Measurements from ENCODE around the gene ATP6V1F. TPM values are rescaled to one million over a fixed set of nuclear protein-coding genes. Genes with fewer than 3 reads are reported as not detected.

Gene ATP6V1F
- total RNA-seq, 5 donors from 2014 or later (not counting 1 experiment from before 2014, with no cell fraction given) = 62.6 to 78.1 (median 75.5) TPM

GRCh38 chr7:128838981-128839731, 23.5 kb upstream of the ATP6V1F start:
- H3K36me3 ChIP-seq (ENCODE audit: control insufficient read depth in 2 of 2, extremely low read depth in 1 of 2, insufficient read depth in 1 of 2, low read length in 1 of 2) = no peaks in the 10 kb centered on the region
- Mint-ChIP-seq H3K4me3 (no peak overlapping the region), H3K36me3 (no peaks in the 10 kb centered on the region), H3K27ac (no peak overlapping the region), H3K4me1 (peaks cover 0 to 1% (median 0%) of the 10 kb centered on the region in 3 donors), H3K27me3 (no peaks in the 10 kb centered on the region), H3K9me3 (no peaks in the 10 kb centered on the region)
- H3K9me3 ChIP-seq = no peaks in the 10 kb centered on the region
- DNase-seq (no peak), ATAC-seq (replicated peaks in 1 of 4) (no peak)
- CTCF ChIA-PET = no interaction called here
- POLR2A ChIA-PET = no interaction called here
- no peak overlapping the region for H3K4me3 ChIP-seq (ENCODE audit: control insufficient read depth in 1 of 2, extremely low read depth in 1 of 2, low read length in 1 of 2)
- H3K27me3 ChIP-seq (replicated peaks in 1 of 2; ENCODE audit: control insufficient read depth in 2 of 2, extremely low read depth in 1 of 2, insufficient read depth in 2 of 2, low read length in 1 of 2) = peaks cover 0 to 12% of the 10 kb centered on the region in 2 experiments
- no peak overlapping the region for H3K27ac ChIP-seq (ENCODE audit: low read length)
- 87% methylated on average over 15 of the region's 17 CpGs for WGBS (ENCODE audit: insufficient coverage)
- H3K4me1 ChIP-seq (ENCODE audit: control insufficient read depth in 1 of 2, extremely low read depth in 1 of 2, insufficient read depth in 2 of 2, low read length in 2 of 2) = peaks cover 0 to 6% of the 10 kb centered on the region in 2 experiments

GRCh38 chr7:128839751-128840177, 22.9 kb upstream of the ATP6V1F start:
- DNase-seq (no peak), ATAC-seq (replicated peaks in 1 of 4) (no peak)
- Mint-ChIP-seq H3K27ac (no peak overlapping the region), H3K4me3 (no peak overlapping the region), H3K36me3 (no peaks in the 10 kb centered on the region), H3K9me3 (no peaks in the 10 kb centered on the region), H3K27me3 (no peaks in the 10 kb centered on the region), H3K4me1 (peaks cover 0 to 1% (median 0%) of the 10 kb centered on the region in 3 donors)
- POLR2A ChIA-PET = no interaction called here
- H3K27ac ChIP-seq (ENCODE audit: low read length) = no peak overlapping the region
- H3K9me3 ChIP-seq = no peaks in the 10 kb centered on the region
- H3K36me3 ChIP-seq (ENCODE audit: control insufficient read depth in 2 of 2, extremely low read depth in 1 of 2, insufficient read depth in 1 of 2, low read length in 1 of 2) = no peaks in the 10 kb centered on the region
- whole genome bisulfite sequencing (ENCODE audit: insufficient coverage) = 82% methylated on average over 10 of the region's 13 CpGs
- H3K4me3 ChIP-seq (ENCODE audit: control insufficient read depth in 1 of 2, extremely low read depth in 1 of 2, low read length in 1 of 2) = no peak overlapping the region
- CTCF ChIA-PET = no interaction called here
- peaks cover 0 to 6% of the 10 kb centered on the region in 2 experiments for H3K4me1 ChIP-seq (ENCODE audit: control insufficient read depth in 1 of 2, extremely low read depth in 1 of 2, insufficient read depth in 2 of 2, low read length in 2 of 2)
- H3K27me3 ChIP-seq (replicated peaks in 1 of 2; ENCODE audit: control insufficient read depth in 2 of 2, extremely low read depth in 1 of 2, insufficient read depth in 2 of 2, low read length in 1 of 2) = peaks cover 0 to 12% of the 10 kb centered on the region in 2 experiments

GRCh38 chr7:128840326-128841170, 22.1 kb upstream of the ATP6V1F start:
- Mint-ChIP-seq H3K27me3 (no peaks in the 10 kb centered on the region), H3K4me1 (peaks cover 0 to 1% (median 0%) of the 10 kb centered on the region in 3 donors), H3K36me3 (no peaks in the 10 kb centered on the region), H3K9me3 (no peaks in the 10 kb centered on the region), H3K4me3 (no peak overlapping the region), H3K27ac (no peak overlapping the region)
- 82% methylated on average over 16 of the region's 23 CpGs for WGBS (ENCODE audit: insufficient coverage)
- DNase-seq (no peak), ATAC-seq (replicated peaks in 1 of 4) (no peak)
- no peaks in the 10 kb centered on the region for H3K9me3 ChIP-seq
- no peaks in the 10 kb centered on the region for H3K36me3 ChIP-seq (ENCODE audit: control insufficient read depth in 2 of 2, extremely low read depth in 1 of 2, insufficient read depth in 1 of 2, low read length in 1 of 2)
- ChIA-PET POLR2A (no interaction called here), CTCF (interaction anchor here in 1 of 2 donors (0.6 to 1.0 kb wide), 3 partner anchors 9 to 870 kb away, joined by 3 to 7 read pairs (median 5); no protein-coding TSS in a partner anchor)
- peaks cover 0 to 6% of the 10 kb centered on the region in 2 experiments for H3K4me1 ChIP-seq (ENCODE audit: control insufficient read depth in 1 of 2, extremely low read depth in 1 of 2, insufficient read depth in 2 of 2, low read length in 2 of 2)
- H3K4me3 ChIP-seq (ENCODE audit: control insufficient read depth in 1 of 2, extremely low read depth in 1 of 2, low read length in 1 of 2) = no peak overlapping the region
- H3K27me3 ChIP-seq (replicated peaks in 1 of 2; ENCODE audit: control insufficient read depth in 2 of 2, extremely low read depth in 1 of 2, insufficient read depth in 2 of 2, low read length in 1 of 2) = peaks cover 0 to 12% of the 10 kb centered on the region in 2 experiments
- no peak overlapping the region for H3K27ac ChIP-seq (ENCODE audit: low read length)

- Mint-ChIP-seq H3K36me3 (no peaks in the 10 kb centered on the region), H3K27ac (no peak overlapping the region), H3K27me3 (no peaks in the 10 kb centered on the region), H3K4me3 (no peak overlapping the region), H3K9me3 (no peaks in the 10 kb centered on the region), H3K4me1 (peaks cover 0 to 1% (median 0%) of the 10 kb centered on the region in 3 donors)
- H3K27ac ChIP-seq (ENCODE audit: low read length) = no peak overlapping the region
- DNase-seq (peak in 5 of 35 experiments; percentile 6 to 21 (median 12)), ATAC-seq (replicated peaks in 1 of 4) (no peak)
- H3K36me3 ChIP-seq (ENCODE audit: control insufficient read depth in 2 of 2, extremely low read depth in 1 of 2, insufficient read depth in 1 of 2, low read length in 1 of 2) = no peaks in the 10 kb centered on the region
- CTCF ChIA-PET = interaction anchor here in 1 of 2 donors (0.6 to 1.0 kb wide), 3 partner anchors 9 to 869 kb away, joined by 3 to 7 read pairs (median 5); no protein-coding TSS in a partner anchor
- H3K9me3 ChIP-seq = no peaks in the 10 kb centered on the region
- H3K4me3 ChIP-seq (ENCODE audit: control insufficient read depth in 1 of 2, extremely low read depth in 1 of 2, low read length in 1 of 2) = no peak overlapping the region
- H3K27me3 ChIP-seq (replicated peaks in 1 of 2; ENCODE audit: control insufficient read depth in 2 of 2, extremely low read depth in 1 of 2, insufficient read depth in 2 of 2, low read length in 1 of 2) = peaks cover 0 to 12% of the 10 kb centered on the region in 2 experiments
- peaks cover 0 to 6% of the 10 kb centered on the region in 2 experiments for H3K4me1 ChIP-seq (ENCODE audit: control insufficient read depth in 1 of 2, extremely low read depth in 1 of 2, insufficient read depth in 2 of 2, low read length in 2 of 2)
- WGBS (ENCODE audit: insufficient coverage) = 73% methylated on average over 17 of the region's 17 CpGs
- POLR2A ChIA-PET = no interaction called here
Observed at GRCh38 chr7:128841171-128841690, 21.4 kb upstream of the ATP6V1F start.

GRCh38 chr7:128841921-128842673, 20.6 kb upstream of the ATP6V1F start:
- Histone ChIP-seq H3K27me3 (replicated peaks in 1 of 2; ENCODE audit: control insufficient read depth in 2 of 2, extremely low read depth in 1 of 2, insufficient read depth in 2 of 2, low read length in 1 of 2) (peaks cover 0 to 9% of the 10 kb centered on the region in 2 experiments), H3K4me1 (ENCODE audit: control insufficient read depth in 1 of 2, extremely low read depth in 1 of 2, insufficient read depth in 2 of 2, low read length in 2 of 2) (peaks cover 0 to 6% of the 10 kb centered on the region in 2 experiments), H3K4me3 (ENCODE audit: control insufficient read depth in 1 of 2, extremely low read depth in 1 of 2, low read length in 1 of 2) (no peak overlapping the region), H3K9me3 (no peaks in the 10 kb centered on the region), H3K27ac (ENCODE audit: low read length) (no peak overlapping the region), H3K36me3 (ENCODE audit: control insufficient read depth in 2 of 2, extremely low read depth in 1 of 2, insufficient read depth in 1 of 2, low read length in 1 of 2) (no peaks in the 10 kb centered on the region)
- Mint-ChIP-seq H3K4me3 (no peak overlapping the region), H3K27ac (no peak overlapping the region), H3K36me3 (no peaks in the 10 kb centered on the region), H3K4me1 (peaks cover 0 to 1% (median 0%) of the 10 kb centered on the region in 3 donors), H3K27me3 (no peaks in the 10 kb centered on the region), H3K9me3 (no peaks in the 10 kb centered on the region)
- 57% methylated on average over 33 of the region's 35 CpGs for WGBS (ENCODE audit: insufficient coverage)
- ATAC-seq (replicated peaks in 1 of 4) (peak; percentile 48 to 81 (median 65)), DNase-seq (peak in 28 of 35 experiments; percentile 17 to 75 (median 40))
- ChIA-PET CTCF (interaction anchor here (0.6 to 1.0 kb wide), 4 partner anchors 19 to 70 kb away, joined by 3 to 5 read pairs (median 4); partner anchors contain the start of gene ATP6V1F (in 1 of the 2)), POLR2A (no interaction called here)
